SK-N-SH (cell line): ENCODE results near the gene RFLNA.

Source experiments
- CTCF ChIP-seq: fragments of 200-600 bp; sonication (generic); IDR thresholded peaks from 2 replicates; pipeline ENCODE4 v1.6.1; 2017; ENCODE audit warnings: antibody characterized with exemption, mild to moderate bottlenecking, moderate library complexity
- EZH2phosphoT487 ChIP-seq: fragments of 200-600 bp; sonication (generic); IDR thresholded peaks from 2 replicates; pipeline ENCODE4 v1.6.1; 2017; ENCODE audit warnings: low read depth, mixed run types, mild to moderate bottlenecking, antibody characterized with exemption, moderate library complexity, borderline replicate concordance
- POLR2AphosphoS5 ChIP-seq: IDR thresholded peaks from 2 replicates; pipeline ENCODE4 v1.6.1; 2012; ENCODE audit warnings: low read depth, low read length
- RCOR1 ChIP-seq: fragments of 150-350 bp; IDR thresholded peaks from 2 replicates; pipeline ENCODE4 v1.6.1; 2017; ENCODE audit warnings: antibody characterized with exemption, low read length

GRCh38 chr12:124316257-124316900 lies 21.5 kb downstream of the RFLNA start:
- TF ChIP-seq EZH2phosphoT487: no peak
- no peak for TF ChIP-seq RCOR1
- no peak for TF ChIP-seq CTCF
- TF ChIP-seq POLR2AphosphoS5: no peak
